ENCODE data around the gene SPC24. TPM values are rescaled to one million over a fixed set of nuclear protein-coding genes. Genes with fewer than 3 reads are reported as not detected.

Gene SPC24
- total and polyA plus RNA-seq, 2 of the 4 experiments (the other 2 are of a cell fraction), result 12.2 to 97.5 TPM

DNA sequence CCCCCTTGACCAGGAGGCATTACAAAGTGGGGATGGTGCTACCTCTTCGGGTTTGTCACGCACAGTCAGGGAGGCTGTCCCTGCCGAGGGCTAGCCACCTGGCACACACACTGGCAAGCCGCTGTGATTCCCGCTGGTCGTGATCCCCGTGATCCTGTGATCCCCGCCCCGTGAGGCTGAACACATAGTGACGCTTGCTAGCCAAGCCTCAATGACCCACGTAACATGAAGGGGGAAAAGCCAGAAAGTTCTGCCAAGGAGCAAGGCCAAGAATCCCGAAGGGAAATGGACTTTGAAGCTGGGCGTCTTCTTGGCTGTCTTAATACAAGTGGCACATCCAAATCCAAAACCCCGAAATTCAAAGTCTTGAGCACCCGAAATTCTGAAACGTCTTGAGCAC is 52.6 kb downstream of the SPC24 start:
- no peak for ATAC-seq (ENCODE audit: low read depth)
- Histone ChIP-seq H3K56ac (ENCODE audit: extremely low read depth, insufficient read depth, low read length) (no peak overlapping the region), H3K27ac (ENCODE audit: insufficient read depth, low read length) (no peak overlapping the region), H3K9me3 (ENCODE audit: control insufficient read depth, insufficient read depth, low read length) (no peaks in the 10 kb centered on the region), H3K9me1 (ENCODE audit: insufficient read depth, low read length) (no peaks in the 10 kb centered on the region; the same call in 1 of the 2 replicates), H2AFZ (replicated peaks; ENCODE audit: low read length, poor library complexity) (no peak overlapping the region), H3K14ac (replicated peaks; ENCODE audit: low read depth, low read length) (no peak overlapping the region), H3K9ac (ENCODE audit: low read depth, low read length) (no peak overlapping the region), H2AK5ac (ENCODE audit: low read depth, low read length) (no peak overlapping the region), H2BK120ac (ENCODE audit: low read depth, low read length) (no peak overlapping the region), H3K36me3 (ENCODE audit: control insufficient read depth, insufficient read depth, low read length) (peaks cover 51% of the 10 kb centered on the region), H4K5ac (ENCODE audit: low read depth, low read length) (no peak overlapping the region), H4K91ac (ENCODE audit: insufficient read depth, low read depth, low read length) (no peak overlapping the region), H3K79me1 (ENCODE audit: low read depth in 1 of 2, low read length in 2 of 2) (peaks cover 11 to 52% of the 10 kb centered on the region in 2 experiments; a peak in 3 of 4 replicates), H3K4me1 (ENCODE audit: control insufficient read depth, insufficient read depth, low read length) (no peaks in the 10 kb centered on the region), H3K23ac (ENCODE audit: low read depth, low read length) (no peak overlapping the region), H3K27me3 (ENCODE audit: control insufficient read depth, insufficient read depth, low read length) (no peaks in the 10 kb centered on the region), H2AK9ac (replicated peaks; ENCODE audit: low read depth, low read length, poor library complexity) (no peak overlapping the region), H2BK20ac (ENCODE audit: low read depth, low read length) (no peak overlapping the region), H2BK5ac (ENCODE audit: low read depth, low read length, poor library complexity, severe bottlenecking) (no peak overlapping the region), H4K8ac (ENCODE audit: low read depth in 2 of 2, low read length in 2 of 2) (no peak overlapping the region), H4K20me1 (ENCODE audit: insufficient read depth, low read length) (peaks cover 27% of the 10 kb centered on the region; the same call in 1 of the 2 replicates), H3K4me3 (ENCODE audit: insufficient read depth, low read depth, low read length) (no peak overlapping the region), H3K4ac (ENCODE audit: low read depth, low read length) (no peak overlapping the region), H3K18ac (ENCODE audit: low read depth, low read length) (no peak overlapping the region), H2BK15ac (ENCODE audit: low read depth, low read length) (no peak overlapping the region), H3K4me2 (ENCODE audit: low read depth, low read length) (no peak overlapping the region)
- POLR2A ChIA-PET (ENCODE audit: unreplicated experiment), result no interaction called here
- CTCF ChIA-PET, result no interaction called here
- dilution Hi-C loops (cut with HindIII; ENCODE audit: low sequenced_read_pairs, unreplicated experiment) (no loop called here), in situ Hi-C loops (cut with MboI; ENCODE audit: low sequenced_read_pairs) (no loop called here), intact Hi-C loops (cut with micrococcal nuclease) (no loop called here)
- 91% methylated on average over 12 of the region's 16 CpGs; no CpG with 5 or more reads in 1 of the 2 experiments for WGBS, 2 experiments (ENCODE audit: extremely low coverage in 2 of 2, insufficient read length in 1 of 2)
- no peak for DNase-seq
- no peak for TF ChIP-seq RCOR1 (IDR thresholded peaks at IDR 0.05; ENCODE audit: insufficient replicate concordance, low read length)
- TF ChIP-seq FOS (IDR thresholded peaks at IDR 0.05; ENCODE audit: low read depth, low read length), result no peak
- TF ChIP-seq CEBPB (IDR thresholded peaks at IDR 0.05; ENCODE audit: low read depth, low read length), result no peak
- TF ChIP-seq RAD21 (IDR thresholded peaks at IDR 0.05; ENCODE audit: low read length), result no peak
- TF ChIP-seq, protein P1, sequence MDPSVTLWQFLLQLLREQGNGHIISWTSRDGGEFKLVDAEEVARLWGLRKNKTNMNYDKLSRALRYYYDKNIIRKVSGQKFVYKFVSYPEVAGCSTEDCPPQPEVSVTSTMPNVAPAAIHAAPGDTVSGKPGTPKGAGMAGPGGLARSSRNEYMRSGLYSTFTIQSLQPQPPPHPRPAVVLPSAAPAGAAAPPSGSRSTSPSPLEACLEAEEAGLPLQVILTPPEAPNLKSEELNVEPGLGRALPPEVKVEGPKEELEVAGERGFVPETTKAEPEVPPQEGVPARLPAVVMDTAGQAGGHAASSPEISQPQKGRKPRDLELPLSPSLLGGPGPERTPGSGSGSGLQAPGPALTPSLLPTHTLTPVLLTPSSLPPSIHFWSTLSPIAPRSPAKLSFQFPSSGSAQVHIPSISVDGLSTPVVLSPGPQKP (IDR thresholded peaks at IDR 0.05; ENCODE audit: borderline replicate concordance, low read depth, low read length), result no peak
- no TSS peak for BruUV-seq (replicated peaks)
